HG03039 (cell line): Measurements from ENCODE around the gene CRYBA2.

Experiments used
- ATAC-seq: cut with Tn5 transposase; IDR thresholded peaks from one replicate; pipeline ENCODE4 v1.9.1; 2021; ENCODE audit warnings: mild to moderate bottlenecking, moderate library complexity; ENCODE audit not compliant: unreplicated experiment

CRYBA2 gene

GRCh38 chr2:218993345-218994315 lies at the start of gene CRYBA2:
Gene CRYBA2 (minus strand): TSS chr2:218993422. CDS start chr2:218993176, 246 bp downstream.
- no peak for ATAC-seq

- ATAC-seq = no peak
Observed at GRCh38 chr2:219042750-219043149, 49.5 kb upstream of the CRYBA2 start.

GRCh38 chr2:219042157-219042556 lies 48.9 kb upstream of the CRYBA2 start:
- ATAC-seq = no peak

- no peak for ATAC-seq
Observed at GRCh38 chr2:219041252-219041651, 48.0 kb upstream of the CRYBA2 start, which contains the start of gene CFAP65. Gene CFAP65 (minus strand): TSS chr2:219041516. CDS start chr2:219039048, 2,468 bp downstream.

- no peak for ATAC-seq
Observed at GRCh38 chr2:219038600-219038999, 45.4 kb upstream of the CRYBA2 start.

- no peak for ATAC-seq
Observed at GRCh38 chr2:219037783-219038499, 44.7 kb upstream of the CRYBA2 start.

- no peak for ATAC-seq
Observed at GRCh38 chr2:219035942-219036341, 42.7 kb upstream of the CRYBA2 start.

GRCh38 chr2:219034823-219035222 lies 41.6 kb upstream of the CRYBA2 start:
- ATAC-seq = no peak

- ATAC-seq = no peak
Observed at GRCh38 chr2:219032051-219032745, 39.0 kb upstream of the CRYBA2 start.

- no peak for ATAC-seq
Observed at GRCh38 chr2:219031005-219031738, 38.0 kb upstream of the CRYBA2 start.

GRCh38 chr2:219030177-219030940 lies 37.1 kb upstream of the CRYBA2 start:
- no peak for ATAC-seq

GRCh38 chr2:219029829-219030165 lies 36.6 kb upstream of the CRYBA2 start:
- ATAC-seq = peak; percentile 47

GRCh38 chr2:219028996-219029828 lies 36.0 kb upstream of the CRYBA2 start:
- ATAC-seq = no peak

- ATAC-seq = no peak
Observed at GRCh38 chr2:219028141-219028540, 34.9 kb upstream of the CRYBA2 start.

GRCh38 chr2:219027511-219028055 lies 34.4 kb upstream of the CRYBA2 start:
- no peak for ATAC-seq

- no peak for ATAC-seq
Observed at GRCh38 chr2:219026946-219027345, 33.7 kb upstream of the CRYBA2 start.

- no peak for ATAC-seq
Observed at GRCh38 chr2:219025637-219026585, 32.7 kb upstream of the CRYBA2 start.

GRCh38 chr2:219024059-219024458 lies 30.8 kb upstream of the CRYBA2 start:
- ATAC-seq = no peak
